LNCAP (cell line): Measurements from ENCODE around the gene RAPGEFL1.

Experiments used
- TF ChIP-seq, protein P1 (sequence below): fragments of 450-650 bp; IDR thresholded peaks from 2 replicates; pipeline ENCODE4 v1.5.1; 2017; ENCODE audit warnings: mild to moderate bottlenecking

RAPGEFL1 gene, protein sequence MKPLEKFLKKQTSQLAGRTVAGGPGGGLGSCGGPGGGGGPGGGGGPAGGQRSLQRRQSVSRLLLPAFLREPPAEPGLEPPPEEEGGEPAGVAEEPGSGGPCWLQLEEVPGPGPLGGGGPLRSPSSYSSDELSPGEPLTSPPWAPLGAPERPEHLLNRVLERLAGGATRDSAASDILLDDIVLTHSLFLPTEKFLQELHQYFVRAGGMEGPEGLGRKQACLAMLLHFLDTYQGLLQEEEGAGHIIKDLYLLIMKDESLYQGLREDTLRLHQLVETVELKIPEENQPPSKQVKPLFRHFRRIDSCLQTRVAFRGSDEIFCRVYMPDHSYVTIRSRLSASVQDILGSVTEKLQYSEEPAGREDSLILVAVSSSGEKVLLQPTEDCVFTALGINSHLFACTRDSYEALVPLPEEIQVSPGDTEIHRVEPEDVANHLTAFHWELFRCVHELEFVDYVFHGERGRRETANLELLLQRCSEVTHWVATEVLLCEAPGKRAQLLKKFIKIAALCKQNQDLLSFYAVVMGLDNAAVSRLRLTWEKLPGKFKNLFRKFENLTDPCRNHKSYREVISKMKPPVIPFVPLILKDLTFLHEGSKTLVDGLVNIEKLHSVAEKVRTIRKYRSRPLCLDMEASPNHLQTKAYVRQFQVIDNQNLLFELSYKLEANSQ

DNA sequence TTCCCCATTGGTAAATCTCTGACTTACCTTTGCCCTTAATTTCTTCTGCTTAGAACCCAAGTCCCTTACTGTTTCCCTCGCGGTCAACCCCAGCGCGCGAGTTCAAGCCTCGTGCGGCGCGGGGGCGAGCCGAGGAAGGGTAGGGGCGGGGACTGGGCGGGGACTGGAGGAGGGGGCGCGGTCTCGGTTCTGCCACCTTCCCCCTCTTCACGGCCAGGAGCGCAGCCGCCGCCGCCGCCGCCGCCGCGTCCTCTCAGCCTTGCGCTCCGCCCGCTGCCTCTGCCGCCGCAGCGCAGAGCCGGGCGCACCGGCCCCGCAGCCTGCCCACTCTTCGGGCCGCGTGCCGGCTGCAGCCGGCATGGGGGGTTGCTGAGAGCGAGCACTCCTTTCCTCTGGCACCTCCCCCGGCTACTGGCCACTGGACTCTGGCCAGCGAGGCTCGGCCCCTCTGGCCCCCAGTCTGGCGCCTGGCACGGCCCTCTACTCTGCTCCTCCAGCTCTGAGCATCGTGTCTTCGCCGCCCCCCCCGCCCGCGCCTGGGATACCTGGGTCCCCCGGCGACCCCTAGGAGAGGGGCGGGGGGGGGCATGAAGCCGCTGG lies at the start of gene RAPGEFL1:
Gene RAPGEFL1, plus strand, starts transcription at position 196 of the 600 bp plus-strand sequence. Its CDS starts 392 bp downstream, at position 588.
- TF ChIP-seq, protein P1, sequence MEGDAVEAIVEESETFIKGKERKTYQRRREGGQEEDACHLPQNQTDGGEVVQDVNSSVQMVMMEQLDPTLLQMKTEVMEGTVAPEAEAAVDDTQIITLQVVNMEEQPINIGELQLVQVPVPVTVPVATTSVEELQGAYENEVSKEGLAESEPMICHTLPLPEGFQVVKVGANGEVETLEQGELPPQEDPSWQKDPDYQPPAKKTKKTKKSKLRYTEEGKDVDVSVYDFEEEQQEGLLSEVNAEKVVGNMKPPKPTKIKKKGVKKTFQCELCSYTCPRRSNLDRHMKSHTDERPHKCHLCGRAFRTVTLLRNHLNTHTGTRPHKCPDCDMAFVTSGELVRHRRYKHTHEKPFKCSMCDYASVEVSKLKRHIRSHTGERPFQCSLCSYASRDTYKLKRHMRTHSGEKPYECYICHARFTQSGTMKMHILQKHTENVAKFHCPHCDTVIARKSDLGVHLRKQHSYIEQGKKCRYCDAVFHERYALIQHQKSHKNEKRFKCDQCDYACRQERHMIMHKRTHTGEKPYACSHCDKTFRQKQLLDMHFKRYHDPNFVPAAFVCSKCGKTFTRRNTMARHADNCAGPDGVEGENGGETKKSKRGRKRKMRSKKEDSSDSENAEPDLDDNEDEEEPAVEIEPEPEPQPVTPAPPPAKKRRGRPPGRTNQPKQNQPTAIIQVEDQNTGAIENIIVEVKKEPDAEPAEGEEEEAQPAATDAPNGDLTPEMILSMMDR, result no peak

DNA sequence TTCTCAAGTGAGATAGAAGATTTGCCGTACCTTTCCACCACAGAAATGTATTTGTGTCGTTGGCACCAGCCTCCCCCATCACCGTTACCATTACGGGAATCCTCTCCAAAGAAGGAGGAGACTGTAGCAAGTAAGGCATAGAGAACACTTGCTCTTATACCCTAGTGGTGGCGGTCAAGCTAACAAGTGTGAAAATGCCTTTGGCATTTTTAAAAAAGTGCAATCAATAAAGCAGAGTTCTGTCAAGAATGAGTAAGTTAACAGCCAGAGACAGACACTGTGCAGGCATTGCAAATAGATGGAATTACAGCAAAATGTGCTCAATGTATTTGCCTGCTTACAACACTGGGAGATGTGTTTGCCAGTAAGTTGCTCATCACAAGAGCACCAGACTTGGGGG lies 47.8 kb upstream of the RAPGEFL1 start:
- TF ChIP-seq, protein P1, result no peak

DNA sequence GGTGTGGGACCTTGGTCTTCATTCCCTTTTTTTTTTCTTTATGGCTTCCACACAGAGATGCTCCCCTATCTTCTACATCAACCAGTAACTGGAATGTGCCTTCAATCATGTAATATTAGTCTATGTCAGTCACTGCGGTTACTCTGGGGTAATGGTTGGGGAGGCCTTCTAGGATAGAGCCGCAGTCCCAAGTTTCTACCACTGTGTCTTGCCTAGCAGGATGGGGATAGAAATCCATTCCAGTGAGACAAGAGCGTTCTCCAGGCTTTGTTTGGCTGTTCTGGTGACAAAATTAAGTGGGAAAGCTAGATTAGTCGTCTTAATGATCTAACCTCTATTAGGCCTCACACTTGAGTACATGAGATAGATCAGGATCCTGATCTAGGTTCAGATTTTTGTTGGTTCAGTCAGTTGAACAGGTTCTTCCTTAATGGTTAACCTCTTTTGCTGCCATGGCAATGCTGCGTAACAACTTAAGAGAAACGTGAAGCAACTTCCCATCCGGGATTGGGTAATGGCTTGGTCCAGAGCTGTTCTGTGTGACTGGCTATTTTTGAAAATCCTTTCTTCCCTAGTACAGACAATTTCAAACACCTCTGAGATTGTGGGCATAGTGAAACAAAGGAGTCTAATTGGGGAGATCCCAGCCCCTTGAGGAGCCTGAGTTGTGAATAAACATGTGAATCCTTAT lies 46.8 kb upstream of the RAPGEFL1 start:
- TF ChIP-seq, protein P1, result no peak

DNA sequence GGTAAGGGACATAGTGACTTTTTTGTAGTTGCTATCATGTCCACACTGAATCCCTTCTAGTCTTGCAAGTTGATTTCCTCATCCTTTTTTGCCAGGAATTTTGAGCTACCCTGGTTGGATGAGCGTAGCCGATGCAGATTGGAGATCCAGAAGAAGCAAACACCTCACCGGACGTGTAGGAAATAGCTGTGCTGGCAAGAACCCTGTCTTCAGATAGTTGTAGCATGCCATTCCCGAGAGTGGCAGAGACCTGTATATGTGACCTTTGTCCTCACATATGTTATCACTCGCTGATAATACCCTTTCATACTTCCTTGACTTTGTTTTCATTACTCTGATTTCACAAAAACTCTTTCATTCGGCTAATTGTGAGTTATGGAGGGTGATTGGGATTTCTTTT lies 43.1 kb upstream of the RAPGEFL1 start:
- TF ChIP-seq, protein P1, result no peak

DNA sequence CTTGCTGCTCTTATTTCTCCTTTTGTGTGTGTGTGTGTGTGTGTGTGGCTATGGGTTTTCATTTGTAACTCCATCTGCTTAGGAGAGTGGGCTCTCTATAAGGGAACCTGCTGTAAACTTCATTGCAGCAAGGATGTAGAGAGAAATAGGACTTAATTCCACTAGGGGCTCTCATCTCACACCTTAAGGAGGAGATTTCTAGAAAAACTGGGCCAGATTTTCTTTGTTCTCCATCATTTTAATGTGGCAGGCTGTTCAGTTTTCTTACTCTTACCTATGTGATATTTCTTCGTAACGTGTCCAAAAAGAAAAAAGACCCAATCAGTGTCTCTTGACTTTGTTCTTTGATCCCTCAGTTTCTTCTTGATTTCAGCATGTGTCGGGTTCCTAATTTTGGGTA lies 41.5 kb upstream of the RAPGEFL1 start:
- TF ChIP-seq, protein P1, result no peak

DNA sequence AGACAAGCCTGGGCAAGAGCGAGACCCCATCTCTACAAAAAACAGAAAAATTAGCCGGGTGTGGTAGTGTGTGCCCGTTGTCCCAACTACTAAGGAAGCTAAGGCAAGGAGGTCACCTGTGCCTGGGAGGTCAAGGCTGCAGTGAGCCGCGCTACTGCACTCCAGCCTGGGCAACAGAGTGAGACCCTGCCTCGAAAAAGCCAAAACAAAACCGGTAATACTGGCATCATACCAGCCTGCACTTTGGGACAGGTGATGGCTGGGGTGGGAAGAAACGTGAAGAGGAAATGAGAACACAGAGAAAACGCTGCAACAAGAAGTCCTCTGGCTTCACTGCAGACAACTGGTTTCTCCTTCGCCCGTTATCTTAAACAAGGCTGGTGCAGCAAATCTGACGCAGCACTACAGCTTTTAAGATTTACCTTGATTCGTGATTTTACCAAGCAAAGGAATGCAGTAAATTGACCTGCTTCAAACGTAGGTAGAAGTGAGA lies 37.7 kb upstream of the RAPGEFL1 start:
- TF ChIP-seq, protein P1, result no peak

DNA sequence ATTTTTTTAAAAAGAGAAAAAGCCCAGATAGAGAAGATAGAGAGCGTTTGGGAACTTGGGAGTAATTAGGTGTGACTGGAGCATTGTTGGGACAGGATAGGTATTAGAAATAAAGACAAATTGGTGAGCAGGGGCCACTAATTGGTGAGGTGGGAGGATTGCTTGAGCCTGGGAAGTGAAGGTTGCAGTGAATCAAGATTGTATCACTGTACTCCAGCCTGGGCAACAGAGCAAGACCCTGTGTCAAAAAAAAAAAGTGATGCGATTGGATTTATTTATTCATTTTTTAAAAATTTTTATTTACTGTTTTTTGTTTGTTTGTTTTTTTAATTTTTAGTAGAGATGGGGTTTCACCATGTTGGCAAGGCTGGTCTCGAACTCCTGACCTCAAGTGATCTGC lies 31.8 kb upstream of the RAPGEFL1 start:
- TF ChIP-seq, protein P1, result no peak
